HEK293 (cell line): ENCODE data around the gene COPG1.

Experiments
- CTCF ChIA-PET: fragments of 350-600 bp; formaldehyde crosslinking; extraction: SDS; loops from one replicate; lab custom pipeline; 2021; ENCODE audit warnings: antibody characterized with exemption; lab: Yijun Ruan, JAX
- POLR2A ChIA-PET: fragments of 300-600 bp; formaldehyde crosslinking; extraction: SDS; loops from one replicate; lab custom pipeline; 2020; ENCODE audit warnings: antibody characterized with exemption, inconsistent platforms; lab: Yijun Ruan, JAX
- H3K27ac ChIP-seq: fragments of 200-500 bp; sonication (Bioruptor generic); 2 replicates; pipeline ENCODE4 v1.5.1; 2014; ENCODE audit warnings: low read depth, low read length, control low read depth, inconsistent platforms; ENCODE audit errors: extremely low read depth
- H3K36me3 ChIP-seq, 2 experiments: fragments of 200-500 bp in 1 of 2; sonication (Bioruptor generic) in 1 of 2; 1 replicate in 1 of 2; 2 replicates in 1 of 2; pipeline ENCODE4 v1.5.1; 2014 to 2017; ENCODE audit warnings: inconsistent platforms in 2 of 2, low read length in 2 of 2; ENCODE audit not compliant: control insufficient read depth in 2 of 2, insufficient read depth in 1 of 2
- H3K4me1 ChIP-seq: fragments of 200-500 bp; sonication (Bioruptor generic); 2 replicates; pipeline ENCODE4 v1.5.1; 2014; ENCODE audit warnings: mild to moderate bottlenecking, low read length, inconsistent platforms; ENCODE audit not compliant: control insufficient read depth, insufficient read depth
- H3K4me3 ChIP-seq: 2 replicates; pipeline ENCODE4 v1.5.1; 2011; ENCODE audit warnings: low read depth, mild to moderate bottlenecking, control low read depth, low read length, moderate library complexity
- H3K9me3 ChIP-seq: fragments of 200-500 bp; sonication (Bioruptor generic); 2 replicates; pipeline ENCODE4 v1.5.1; 2014; ENCODE audit warnings: low read depth, low read length, inconsistent platforms; ENCODE audit not compliant: control insufficient read depth, insufficient read depth
- BCL6B ChIP-seq: fragments of 450-650 bp; formaldehyde crosslinking; IDR thresholded peaks from 2 replicates; pipeline ENCODE4 v1.5.1; 2017; ENCODE audit warnings: missing biosample characterization, missing genetic modification characterization
- PBX3 ChIP-seq: sonication (generic); formaldehyde crosslinking; IDR thresholded peaks from 2 replicates; pipeline ENCODE4 v1.8.1; 2022; ENCODE audit warnings: mild to moderate bottlenecking, moderate library complexity, missing genetic modification reagents
- SP2 ChIP-seq: fragments of 450-650 bp; formaldehyde crosslinking; IDR thresholded peaks from 2 replicates; pipeline ENCODE4 v1.5.1; 2016; ENCODE audit warnings: missing biosample characterization, missing genetic modification characterization
- WT1 ChIP-seq: fragments of 450-650 bp; formaldehyde crosslinking; IDR thresholded peaks from 2 replicates; pipeline ENCODE4 v1.5.1; 2016; ENCODE audit warnings: missing biosample characterization, missing genetic modification characterization
- ZBTB44 ChIP-seq: fragments of 450-650 bp; IDR thresholded peaks from 2 replicates; pipeline ENCODE4 v1.5.1; 2018; ENCODE audit warnings: missing biosample characterization, mild to moderate bottlenecking, missing genetic modification characterization
- ZFP3 ChIP-seq: fragments of 450-650 bp; formaldehyde crosslinking; IDR thresholded peaks from 2 replicates; pipeline ENCODE4 v1.5.1; 2016; ENCODE audit warnings: low read depth, missing biosample characterization, missing genetic modification characterization
- ZIC2 ChIP-seq: fragments of 450-650 bp; formaldehyde crosslinking; IDR thresholded peaks from 2 replicates; pipeline ENCODE4 v1.5.1; 2016; ENCODE audit warnings: missing biosample characterization, missing genetic modification characterization
- ZNF112 ChIP-seq: fragments of 450-650 bp; formaldehyde crosslinking; IDR thresholded peaks from 2 replicates; pipeline ENCODE4 v1.5.0; 2017; ENCODE audit warnings: missing biosample characterization, missing genetic modification characterization
- ZNF324 ChIP-seq: fragments of 450-650 bp; formaldehyde crosslinking; IDR thresholded peaks from 2 replicates; pipeline ENCODE4 v1.5.1; 2016; ENCODE audit warnings: missing biosample characterization, missing genetic modification characterization
- ZNF398 ChIP-seq: fragments of 450-650 bp; formaldehyde crosslinking; IDR thresholded peaks from 2 replicates; pipeline ENCODE4 v1.5.1; 2017; ENCODE audit warnings: missing biosample characterization, missing genetic modification characterization
- ZNF416 ChIP-seq: fragments of 450-650 bp; formaldehyde crosslinking; IDR thresholded peaks from 2 replicates; pipeline ENCODE4 v1.5.1; 2016; ENCODE audit warnings: missing biosample characterization, missing genetic modification characterization
- ZNF426 ChIP-seq: fragments of 450-650 bp; formaldehyde crosslinking; IDR thresholded peaks from 2 replicates; pipeline ENCODE4 v1.5.1; 2017; ENCODE audit warnings: missing biosample characterization, missing genetic modification characterization, mild to moderate bottlenecking, inconsistent platforms, moderate library complexity
- ZNF488 ChIP-seq: fragments of 450-650 bp; formaldehyde crosslinking; IDR thresholded peaks from 2 replicates; pipeline ENCODE4 v1.5.1; 2016; ENCODE audit warnings: missing biosample characterization, missing genetic modification characterization
- ZNF521 ChIP-seq: fragments of 450-650 bp; formaldehyde crosslinking; IDR thresholded peaks from 2 replicates; pipeline ENCODE4 v1.5.1; 2017; ENCODE audit warnings: missing biosample characterization, mild to moderate bottlenecking, missing genetic modification characterization
- ZNF548 ChIP-seq: fragments of 450-650 bp; formaldehyde crosslinking; IDR thresholded peaks from 2 replicates; pipeline ENCODE4 v1.5.1; 2016; ENCODE audit warnings: missing biosample characterization, missing genetic modification characterization
- ZNF580 ChIP-seq: fragments of 450-650 bp; formaldehyde crosslinking; IDR thresholded peaks from 2 replicates; pipeline ENCODE4 v1.5.1; 2016; ENCODE audit warnings: missing biosample characterization, missing genetic modification characterization
- ZNF596 ChIP-seq: fragments of 450-650 bp; IDR thresholded peaks from 2 replicates; pipeline ENCODE4 v1.5.0; 2018; ENCODE audit warnings: missing biosample characterization, mild to moderate bottlenecking, missing genetic modification characterization, moderate library complexity
- ZNF747 ChIP-seq: fragments of 450-650 bp; formaldehyde crosslinking; IDR thresholded peaks from 2 replicates; pipeline ENCODE4 v1.5.1; 2016; ENCODE audit warnings: missing biosample characterization, missing genetic modification characterization
- ZSCAN16 ChIP-seq: fragments of 450-650 bp; formaldehyde crosslinking; IDR thresholded peaks from 2 replicates; pipeline ENCODE4 v1.5.1; 2016; ENCODE audit warnings: missing biosample characterization, missing genetic modification characterization
- ZSCAN4 ChIP-seq: fragments of 450-650 bp; formaldehyde crosslinking; IDR thresholded peaks from 2 replicates; pipeline ENCODE4 v1.5.1; 2017; ENCODE audit warnings: missing biosample characterization, missing genetic modification characterization

The COPG1 gene

GRCh38 chr3:129231331-129232119 is 17.9 kb upstream of the COPG1 start (continued):
- no peak for TF ChIP-seq SP2
- TF ChIP-seq ZIC2: 0 out of 2 replicates have a peak, but pooled peaks have one; percentile 19
- no peak for TF ChIP-seq ZNF580 (tag by site-specific recombination)
- TF ChIP-seq, all 188 proteins: peak for 6

- Histone ChIP-seq H3K27ac (no peak overlapping the region), H3K4me3 (no peak overlapping the region), H3K9me3 (no peaks in the 10 kb centered on the region), H3K36me3 (no peaks in the 10 kb centered on the region), H3K4me1 (no peaks in the 10 kb centered on the region)
- POLR2A ChIA-PET: no interaction called here
- CTCF ChIA-PET: interaction anchor here (2.7 kb wide), 1 partner anchor 12 kb away, joined by 10 read pairs; no protein-coding TSS in a partner anchor
- no peak for TF ChIP-seq WT1 (tag by site-specific recombination)
- TF ChIP-seq, all 188 proteins: peak for 0
Observed at GRCh38 chr3:129233538-129233937, 15.9 kb upstream of the COPG1 start.

- Histone ChIP-seq H3K27ac (no peak overlapping the region), H3K4me3 (no peak overlapping the region), H3K4me1 (no peaks in the 10 kb centered on the region), H3K9me3 (no peaks in the 10 kb centered on the region), H3K36me3 (no peaks in the 10 kb centered on the region)
- POLR2A ChIA-PET: no interaction called here
- TF ChIP-seq PBX3 (CRISPR knock-in tag) (no peak), ZNF398 (tag by site-specific recombination) (no peak), ZBTB44 (tag by site-specific recombination) (no peak), ZNF426 (tag by site-specific recombination) (no peak), ZNF488 (tag by site-specific recombination) (no peak), ZNF596 (tag by site-specific recombination) (no peak), ZFP3 (tag by site-specific recombination) (no peak)
- TF ChIP-seq, all 188 proteins: peak for 0
- CTCF ChIA-PET: interaction anchor here (2.7 kb wide), 1 partner anchor 11 kb away, joined by 10 read pairs; no protein-coding TSS in a partner anchor
Observed at GRCh38 chr3:129234441-129234840, 15.0 kb upstream of the COPG1 start.

GRCh38 chr3:129235344-129235917 is 14.0 kb upstream of the COPG1 start:
- Histone ChIP-seq H3K4me1 (no peaks in the 10 kb centered on the region), H3K9me3 (no peaks in the 10 kb centered on the region), H3K36me3 (no peaks in the 10 kb centered on the region), H3K27ac (no peak overlapping the region), H3K4me3 (no peak overlapping the region)
- ChIA-PET POLR2A (no interaction called here), CTCF (interaction anchor here (1.1 to 2.7 kb wide), 3 partner anchors 10 to 266 kb away, joined by 3 to 10 read pairs (median 4); no protein-coding TSS in a partner anchor)
- TF ChIP-seq ZSCAN4 (tag by site-specific recombination) (no peak), ZSCAN16 (tag by site-specific recombination) (no peak), ZNF112 (tag by site-specific recombination) (no peak), ZNF324 (tag by site-specific recombination) (no peak), ZNF416 (tag by site-specific recombination) (no peak), ZNF747 (tag by site-specific recombination) (no peak), ZNF521 (tag by site-specific recombination) (no peak), ZNF548 (tag by site-specific recombination) (no peak), BCL6B (no peak)
